ENCODE data around the gene WDR7.
"Not testable (repeated sequence)": the region's sequence is repeated elsewhere in the genome, so short reads cannot be mapped to it uniquely, and the experiment has no call there.

WDR7 gene
- total RNA-seq: 53.8 to 164 (median 111) reads per million in 18 experiments

GRCh38 chr18:56650944-56651770 lies at the start of gene WDR7:
Gene WDR7, plus strand, starts transcription at chr18:56651359. Its CDS starts 21,157 bp downstream, at chr18:56672516.
- DNase-seq: peak; percentile 98 to 99

GRCh38 chr18:56606618-56607017 lies 44.5 kb upstream of the WDR7 start:
- no peak for DNase-seq

- DNase-seq: no peak
These were observed 35.2 kb upstream of the WDR7 start for GRCh38 chr18:56615738-56616520.

- DNase-seq: no peak
These were observed 23.2 kb upstream of the WDR7 start for GRCh38 chr18:56627991-56628390.

DNA sequence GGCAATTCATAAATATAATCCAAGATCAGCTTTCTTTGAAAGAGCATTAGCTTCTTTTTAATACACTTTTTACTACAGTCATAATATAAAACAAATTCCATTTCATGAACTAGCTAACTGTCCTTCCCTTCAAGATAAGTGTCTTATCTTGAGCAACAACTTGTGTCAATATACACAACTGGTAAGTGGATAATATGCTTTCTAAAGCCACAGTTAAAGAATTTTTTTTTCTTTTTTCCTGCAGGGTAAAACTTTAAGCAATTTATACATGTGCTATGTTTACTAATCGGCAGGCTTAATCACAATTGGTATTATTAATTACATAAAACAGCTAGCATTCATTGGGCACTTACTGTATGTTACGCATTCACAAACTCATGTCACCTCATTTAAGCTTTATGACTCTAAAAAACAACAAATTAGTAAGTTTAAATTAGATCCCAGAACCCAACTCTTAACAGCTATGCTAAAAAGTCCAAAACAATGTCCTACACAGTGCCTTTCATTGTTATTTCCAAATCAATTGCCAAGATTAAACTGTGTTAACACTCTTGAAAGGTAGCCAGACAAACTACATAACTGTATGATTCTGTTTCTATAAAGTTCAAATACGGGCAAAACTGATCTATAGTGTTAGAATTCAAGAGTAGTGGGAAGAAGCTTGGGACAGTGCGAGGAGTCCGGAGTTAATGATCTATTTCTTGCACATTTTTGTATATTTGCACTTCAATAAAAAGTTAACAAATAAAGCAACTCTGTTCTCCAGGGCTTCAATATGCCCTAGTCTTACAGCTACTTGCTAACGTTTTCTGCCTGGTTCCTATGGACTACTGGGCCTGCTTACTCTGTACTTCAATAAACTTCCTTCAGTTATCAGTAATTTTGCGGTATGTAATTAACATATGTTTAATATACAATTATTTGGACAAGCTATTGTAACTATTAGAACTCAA lies 18.8 kb upstream of the WDR7 start:
- DNase-seq: no peak

DNA sequence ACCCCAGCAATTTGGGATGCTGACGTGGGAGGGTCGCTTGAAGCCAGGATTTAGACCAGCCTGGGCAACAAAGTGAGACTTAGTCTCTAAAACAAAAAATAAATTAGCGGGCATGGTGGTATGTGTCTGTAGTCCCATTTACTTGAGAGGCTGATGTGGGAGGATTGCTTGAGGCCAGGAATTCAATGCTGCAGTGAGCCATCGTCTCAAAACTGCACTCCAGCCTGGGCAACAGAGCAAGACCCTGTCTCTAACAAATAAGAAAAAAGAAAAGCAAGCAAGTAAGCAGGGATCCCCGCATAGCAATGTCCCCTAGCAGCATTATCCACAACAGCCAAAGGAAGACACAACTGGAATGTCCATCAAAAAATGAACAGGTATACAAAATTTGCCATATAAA lies 16.2 kb upstream of the WDR7 start:
- DNase-seq: no peak

DNA sequence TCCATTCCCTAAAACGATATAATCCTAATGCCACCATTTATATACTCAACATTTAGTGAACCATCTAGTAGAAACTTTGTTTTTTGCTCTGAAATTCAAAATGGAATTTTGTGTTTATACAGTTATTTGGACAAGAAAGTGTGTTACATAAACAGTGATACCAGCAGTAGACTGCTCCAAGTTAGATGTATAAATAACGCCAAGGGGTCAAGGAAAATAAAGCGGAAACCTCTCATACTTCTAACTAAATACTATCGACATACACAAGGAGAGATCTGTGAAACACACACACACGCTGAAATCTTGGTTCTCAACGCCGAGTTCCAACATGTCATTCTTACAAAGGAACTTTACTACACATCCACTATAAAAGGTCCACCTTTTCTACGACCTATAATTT lies 14.0 kb upstream of the WDR7 start:
- DNase-seq: no peak

GRCh38 chr18:56637711-56638231 lies 13.4 kb upstream of the WDR7 start:
- peak; percentile 10 to 23 for DNase-seq

- DNase-seq: peak; percentile 99 to 100
These were observed 12.7 kb upstream of the WDR7 start, which contains the start of gene TXNL1 for GRCh38 chr18:56638232-56639103. Gene TXNL1, minus strand, starts transcription at chr18:56638592. Its CDS starts 152 bp downstream, at chr18:56638440.

GRCh38 chr18:56639104-56639381 lies 12.1 kb upstream of the WDR7 start:
- DNase-seq: no peak

GRCh38 chr18:56639571-56639970 lies 11.6 kb upstream of the WDR7 start:
- no peak for DNase-seq

DNA sequence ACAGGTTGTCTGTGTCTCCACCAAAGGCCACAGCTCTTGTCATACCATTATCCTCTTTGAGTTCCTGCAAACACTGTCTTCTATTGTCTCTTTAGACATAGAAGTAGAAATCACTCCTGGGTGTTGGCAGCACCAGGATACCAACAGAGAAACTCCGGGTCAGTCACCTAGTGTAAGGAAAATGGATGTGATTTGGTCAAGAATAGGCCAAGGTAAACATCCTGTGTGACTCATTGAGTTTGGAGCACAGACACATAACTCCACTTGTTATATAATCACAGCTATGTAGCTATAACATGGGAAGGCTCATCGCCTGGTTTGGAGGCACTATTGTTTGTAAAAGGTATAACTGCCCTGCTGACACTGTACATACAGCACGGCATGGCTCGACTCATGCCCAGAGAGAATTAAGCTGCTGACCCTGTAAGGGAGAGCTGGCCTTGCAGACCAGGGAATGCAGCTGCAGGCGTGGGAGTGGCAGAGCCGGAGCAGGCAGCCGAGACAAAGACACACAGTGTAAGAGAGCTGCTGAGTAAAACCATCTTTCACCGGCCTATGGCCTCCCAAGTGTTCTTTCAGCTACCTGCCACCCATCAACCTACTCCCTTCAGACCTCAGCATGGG lies 9.3 kb upstream of the WDR7 start:
- DNase-seq: no peak

- DNase-seq: no peak
These were observed 7.8 kb upstream of the WDR7 start for GRCh38 chr18:56643381-56643780.

- no peak for DNase-seq
These were observed 5.6 kb upstream of the WDR7 start for GRCh38 chr18:56645415-56646016.

DNA sequence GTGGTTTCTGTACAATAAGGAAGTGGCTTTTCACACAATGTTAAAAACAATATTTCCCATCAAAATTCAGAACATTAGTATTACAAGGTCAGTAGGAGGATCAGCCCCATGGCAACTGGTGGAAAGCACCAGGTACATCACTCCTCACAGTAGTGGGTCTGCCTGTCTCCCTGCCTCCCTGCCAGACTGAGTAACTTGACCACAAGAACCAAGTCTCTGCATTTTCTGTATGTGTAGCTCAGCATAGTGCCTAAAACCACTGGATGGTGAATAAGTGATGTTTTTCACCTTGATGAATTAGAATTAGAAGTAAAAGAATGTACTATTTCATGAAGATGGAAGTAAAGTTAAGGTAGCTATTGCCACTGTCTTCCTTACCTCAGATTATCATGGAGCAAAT lies 4.1 kb upstream of the WDR7 start:
- no peak for DNase-seq

DNA sequence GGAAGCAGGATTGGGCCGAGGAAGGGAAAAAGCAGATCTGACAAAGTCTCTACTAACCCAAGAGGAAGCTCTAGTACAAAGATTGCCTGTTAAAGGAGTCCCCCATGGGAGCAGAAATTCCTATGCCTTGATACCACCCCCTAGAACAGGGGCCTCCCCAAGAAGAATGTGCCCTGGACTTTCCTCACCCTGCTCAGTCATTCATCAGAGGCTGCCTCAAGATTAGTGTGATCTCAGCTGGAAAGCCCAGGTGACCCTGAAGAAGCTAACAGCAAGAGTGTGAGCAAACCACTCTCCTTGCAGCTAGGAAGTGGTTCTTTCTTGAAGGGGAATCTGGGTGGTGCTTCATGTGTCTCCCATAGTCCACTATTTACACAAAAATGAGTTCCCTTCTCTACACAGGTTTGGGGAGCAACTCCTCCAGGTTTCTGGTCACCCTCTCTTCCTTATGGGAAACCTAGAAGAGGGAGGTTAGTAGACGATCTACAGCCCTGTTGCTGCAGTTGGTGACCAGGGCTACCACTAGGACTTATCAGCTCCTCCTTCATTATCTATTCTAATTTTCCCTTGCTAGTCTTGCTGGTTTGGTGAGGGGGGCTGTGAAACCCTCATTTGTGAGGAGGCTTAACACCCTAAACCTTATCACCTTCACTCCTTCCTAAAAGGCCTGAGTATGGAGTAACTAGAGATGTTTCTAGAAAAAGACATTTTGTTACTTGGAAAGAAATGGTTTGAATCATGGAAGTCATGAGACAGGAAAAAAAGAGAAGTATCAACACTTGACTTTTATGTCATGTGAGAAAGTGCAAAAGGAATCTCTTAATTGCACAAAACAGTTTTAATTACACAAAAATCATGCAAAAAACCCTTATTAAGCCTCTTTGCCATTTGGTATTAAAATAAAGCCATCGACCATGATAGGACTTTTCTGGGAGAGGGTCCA lies 2.9 kb upstream of the WDR7 start:
- DNase-seq: peak; percentile 41 to 73

GRCh38 chr18:56649996-56650395 lies 1.2 kb upstream of the WDR7 start:
- peak; percentile 41 to 74 for DNase-seq

DNA sequence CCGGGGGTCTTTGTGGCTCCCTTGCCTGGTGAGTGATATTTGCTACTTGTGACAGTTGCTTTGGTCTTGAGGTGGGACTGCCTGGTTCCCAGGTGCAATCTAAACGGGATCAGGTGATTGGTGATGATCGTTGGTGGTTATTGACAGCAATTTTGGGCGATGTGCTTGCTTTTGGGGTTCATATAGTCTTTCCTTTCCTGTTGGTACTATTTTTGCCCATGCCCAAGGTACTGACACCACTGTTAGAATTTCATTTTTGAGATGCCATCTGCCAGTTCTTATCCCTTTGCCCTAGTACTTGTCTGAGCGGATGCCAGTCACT lies 573 bp downstream of the WDR7 start:
- DNase-seq: no peak

DNA sequence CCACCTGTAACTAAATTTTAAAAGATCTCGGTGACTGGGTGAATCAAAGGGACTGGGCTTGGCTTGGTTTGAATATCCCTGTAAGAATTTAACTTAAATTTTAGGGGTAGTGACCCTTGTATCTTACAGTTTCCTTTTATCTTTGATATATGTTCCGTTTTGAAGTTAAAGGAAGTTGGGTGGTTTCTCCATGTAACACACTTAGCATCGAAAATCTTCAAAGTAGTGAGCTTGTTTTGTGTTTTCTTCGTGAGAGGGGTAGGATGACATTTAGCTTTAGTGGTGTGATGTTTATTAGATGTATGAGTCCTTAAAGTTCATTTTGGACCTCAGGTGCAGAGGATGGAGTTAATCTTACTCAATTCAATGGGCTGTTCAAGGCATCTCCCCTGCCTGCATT lies 1.6 kb downstream of the WDR7 start:
- peak; percentile 11 to 35 for DNase-seq

DNA sequence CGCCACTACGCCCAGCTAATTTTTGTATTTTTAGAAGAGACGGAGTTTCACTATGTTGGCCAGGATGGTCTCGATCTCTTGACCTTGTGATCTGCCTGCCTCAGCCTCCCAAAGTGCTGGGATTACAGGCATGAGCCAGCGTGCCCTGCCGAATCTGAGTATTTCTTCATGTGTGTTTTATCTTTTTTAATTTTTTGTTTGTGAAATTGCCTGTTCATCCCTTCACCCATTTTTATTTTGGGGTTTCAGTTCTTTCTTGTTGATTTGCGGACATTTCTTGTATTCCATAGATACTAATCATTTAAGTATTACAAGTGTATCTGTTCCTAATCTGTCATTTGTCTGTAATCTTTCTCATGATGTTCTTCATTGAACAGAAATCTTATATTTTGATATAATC lies 3.1 kb downstream of the WDR7 start:
- DNase-seq: not testable (repeated sequence)

Measured in inflammatory macrophage (primary cell).